HG02885 (cell line): Measurements from ENCODE around the gene KCNN4.

ENCODE experiments used
- ATAC-seq: cut with Tn5 transposase; IDR thresholded peaks from one replicate; pipeline ENCODE4 v1.9.1; 2021; ENCODE audit warnings: mild to moderate bottlenecking; ENCODE audit not compliant: unreplicated experiment, poor library complexity

The KCNN4 gene

DNA sequence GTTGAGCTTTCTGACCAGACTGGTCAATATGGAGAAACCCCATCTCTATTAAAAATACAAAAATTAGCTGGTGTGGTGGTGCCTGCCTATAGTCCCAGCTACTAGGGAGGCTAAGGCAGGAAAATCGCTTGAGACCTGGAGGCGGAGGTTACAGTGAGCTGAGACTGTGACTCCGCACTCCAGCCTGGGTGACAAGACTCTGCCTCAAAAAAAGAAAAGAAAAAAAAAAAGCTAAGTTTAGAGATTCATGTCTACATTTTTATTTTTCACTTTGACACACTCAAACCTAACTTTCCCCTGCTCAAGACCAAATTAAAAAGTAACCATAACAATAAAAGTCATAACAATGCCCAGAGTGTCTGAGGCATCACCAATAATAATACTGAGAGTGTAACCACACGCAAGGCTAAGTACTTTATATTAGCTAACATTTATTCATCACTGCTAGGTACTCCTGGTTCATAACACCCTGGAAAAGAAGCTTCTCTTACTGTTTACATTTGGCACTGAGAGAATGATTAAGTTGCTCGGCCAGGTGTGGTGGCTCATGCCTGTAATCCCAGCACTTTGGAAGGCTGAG, 59.2 kb downstream of the KCNN4 start:
- ATAC-seq, result no peak

DNA sequence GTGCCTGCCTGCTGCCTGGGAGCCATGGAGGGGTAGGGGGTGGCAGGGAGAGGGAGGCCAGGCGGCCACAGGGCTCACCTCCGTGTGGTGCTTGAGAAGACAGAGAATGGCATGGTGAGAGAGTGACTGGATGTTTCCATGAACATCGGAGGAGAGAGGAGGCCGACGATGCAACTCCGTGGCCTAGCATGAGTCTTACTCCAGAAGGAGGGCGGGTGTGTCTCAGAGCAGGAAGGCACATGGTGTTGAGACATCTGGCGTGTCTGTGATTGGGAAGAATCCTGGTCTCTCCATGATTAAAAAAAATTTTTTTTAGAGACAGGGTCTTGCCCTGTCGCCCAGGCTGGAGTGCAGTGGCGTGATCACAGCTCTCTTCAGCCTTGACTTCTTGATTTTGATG, 59.8 kb downstream of the KCNN4 start:
- no peak for ATAC-seq

DNA sequence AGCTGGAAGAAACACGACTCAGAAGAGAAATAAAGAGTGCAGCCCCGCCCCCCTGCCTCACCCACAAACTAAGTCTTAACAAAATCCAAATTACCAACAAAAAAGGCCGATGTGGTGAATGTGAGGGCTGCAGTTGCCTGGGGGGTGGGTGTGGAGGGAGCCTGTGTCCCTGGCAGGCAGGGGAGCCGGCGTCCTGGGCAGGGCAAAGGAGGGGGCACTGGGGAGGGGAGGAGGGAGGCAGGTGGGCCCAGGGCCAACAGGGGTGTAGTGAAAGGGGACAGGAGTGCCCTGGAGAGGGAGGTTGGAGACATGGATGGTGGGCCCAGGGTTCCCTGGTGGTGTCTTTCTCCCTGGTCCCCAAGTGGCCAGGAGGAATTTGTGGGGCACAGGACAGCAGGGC, 60.9 kb downstream of the KCNN4 start:
- no peak for ATAC-seq

DNA sequence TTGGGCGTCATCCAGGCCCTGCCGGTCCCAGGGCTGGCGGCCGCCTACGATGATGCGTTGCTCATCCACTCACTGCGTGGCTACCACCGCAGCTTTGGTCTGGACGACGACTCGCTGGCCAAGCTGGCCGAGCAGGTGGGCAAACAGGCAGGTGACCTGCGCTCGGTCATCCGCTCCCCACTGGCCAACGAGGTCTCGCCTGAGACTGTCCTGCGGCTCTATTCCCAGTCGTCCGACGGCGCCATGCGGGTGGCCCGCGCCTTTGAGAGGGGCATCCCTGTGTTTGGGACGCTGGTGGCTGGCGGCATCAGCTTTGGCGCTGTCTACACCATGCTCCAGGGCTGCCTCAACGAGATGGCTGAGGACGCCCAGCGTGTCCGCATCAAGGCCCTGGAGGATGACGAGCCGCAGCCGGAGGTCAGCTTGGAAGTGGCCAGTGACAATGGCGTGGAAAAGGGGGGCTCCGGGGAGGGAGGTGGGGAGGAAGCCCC, 61.4 kb downstream of the KCNN4 start:
- ATAC-seq, result no peak

DNA sequence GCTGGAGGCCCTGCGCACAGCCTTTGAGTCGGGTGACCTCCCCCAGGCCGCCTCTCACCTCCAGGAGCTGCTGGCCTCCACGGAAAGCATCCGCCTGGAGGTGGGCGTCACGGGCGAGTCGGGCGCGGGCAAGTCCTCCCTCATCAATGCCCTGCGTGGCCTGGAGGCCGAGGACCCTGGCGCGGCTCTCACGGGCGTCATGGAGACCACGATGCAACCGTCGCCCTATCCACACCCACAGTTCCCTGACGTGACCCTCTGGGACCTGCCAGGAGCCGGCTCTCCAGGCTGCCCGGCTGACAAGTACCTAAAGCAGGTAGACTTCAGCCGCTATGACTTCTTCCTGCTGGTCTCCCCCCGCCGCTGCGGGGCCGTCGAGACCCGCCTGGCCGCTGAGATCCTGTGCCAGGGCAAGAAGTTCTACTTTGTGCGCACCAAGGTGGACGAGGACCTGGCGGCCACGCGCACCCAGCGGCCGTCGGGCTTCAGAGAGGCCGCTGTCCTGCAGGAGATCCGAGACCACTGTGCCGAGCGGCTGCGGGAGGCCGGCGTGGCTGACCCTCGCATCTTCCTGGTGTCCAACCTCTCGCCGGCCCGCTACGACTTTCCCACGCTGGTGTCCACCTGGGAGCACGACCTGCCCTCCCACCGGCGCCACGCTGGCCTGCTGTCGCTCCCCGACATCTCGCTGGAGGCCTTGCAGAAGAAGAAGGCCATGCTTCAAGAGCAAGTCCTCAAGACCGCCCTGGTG, 62.0 kb downstream of the KCNN4 start:
- no peak for ATAC-seq
